GM12878 (cell line): Measurements from ENCODE around the gene ACACA. TPM values are rescaled to one million over a fixed set of nuclear protein-coding genes. Genes with fewer than 3 reads are reported as not detected.

ENCODE experiments used
- ATAC-seq: fragments of 200-7000 bp; cut with Tn5 transposase; 3 replicates; pipeline ENCODE4 v1.9.1; 2020; ENCODE audit warnings: mild to moderate bottlenecking, moderate library complexity
- BruUV-seq: library from RNA; stranded (reverse); fragments of 400-500 nt; replicated peaks from 2 replicates; lab custom pipeline; 2021; lab: Mats Ljungman, UMichigan
- CTCF ChIA-PET: fragments of 300-600 bp; sonication (Branson Sonifier 250); formaldehyde crosslinking; extraction: SDS; loops from one replicate; lab custom pipeline; 2021; ENCODE audit warnings: inconsistent platforms; lab: Yijun Ruan, JAX
- POLR2A ChIA-PET: fragments of 350-600 bp; formaldehyde crosslinking; extraction: SDS; loops from one replicate; lab custom pipeline; 2021; ENCODE audit warnings: inconsistent platforms; lab: Charles Lee
- RAD21 ChIA-PET: fragments of 300-600 bp; sonication (Branson Sonifier 250); formaldehyde crosslinking; loops from one replicate; lab custom pipeline; 2023; ENCODE audit warnings: antibody characterized with exemption; ENCODE audit not compliant: unreplicated experiment; lab: Charles Lee
- SMC1A ChIA-PET: fragments of 300-600 bp; sonication (Branson Sonifier 250); formaldehyde crosslinking; loops from one replicate; lab custom pipeline; 2023; ENCODE audit not compliant: unreplicated experiment, uncharacterized antibody; lab: Charles Lee
- DNase-seq: peaks from one replicate; pipeline ENCODE4 v3.0.0-alpha.2; 2011; ENCODE audit warnings: low read depth, low spot score
- FAIRE-seq: peaks from 3 replicates; lab custom pipeline; 2011; peaks lifted over from hg19 to GRCh38; lab: Jason Lieb, UNC
- H2AFZ ChIP-seq: 2 replicates; pipeline ENCODE4 v1.6.0; 2011; ENCODE audit warnings: low read depth, low read length, control low read depth; ENCODE audit not compliant: control insufficient read depth
- H3K27ac ChIP-seq: 2 replicates; pipeline ENCODE4 v1.5.1; 2011; ENCODE audit warnings: control low read depth; ENCODE audit not compliant: control insufficient read depth, insufficient read depth
- H3K27me3 ChIP-seq, 2 experiments: replicated peaks in 1 of 2; 2 replicates each; pipeline versions ENCODE4 v1.6.0 to v1.6.1; 2011; ENCODE audit warnings: low read length in 1 of 2; ENCODE audit not compliant: control insufficient read depth in 2 of 2, insufficient read depth in 2 of 2
- H3K36me3 ChIP-seq, 2 experiments: 2 replicates each; pipeline ENCODE4 v1.5.1; 2011; ENCODE audit warnings: low read length in 1 of 2; ENCODE audit not compliant: control insufficient read depth in 2 of 2, insufficient read depth in 2 of 2
- H3K4me1 ChIP-seq: 2 replicates; pipeline ENCODE4 v1.6.1; 2011; ENCODE audit warnings: mild to moderate bottlenecking, low read length, moderate library complexity, mixed read lengths; ENCODE audit not compliant: control insufficient read depth, insufficient read depth
- H3K4me2 ChIP-seq: 2 replicates; pipeline ENCODE4 v1.6.0; 2011; ENCODE audit warnings: control low read depth; ENCODE audit not compliant: control insufficient read depth, insufficient read depth
- H3K4me3 ChIP-seq: fragments of 200-600 bp; sonication (generic); 2 replicates; pipeline ENCODE4 v1.5.1; 2016
- H3K79me2 ChIP-seq: 2 replicates; pipeline ENCODE4 v1.6.0; 2011; ENCODE audit warnings: low read length; ENCODE audit not compliant: control insufficient read depth, insufficient read depth
- H3K9ac ChIP-seq: 2 replicates; pipeline ENCODE4 v1.8.0; 2011; ENCODE audit warnings: low read length, control low read depth, mixed read lengths; ENCODE audit not compliant: control insufficient read depth, insufficient read depth
- H3K9me3 ChIP-seq: replicated peaks from 3 replicates; pipeline ENCODE4 v1.5.1; 2011; ENCODE audit warnings: mild to moderate bottlenecking, low read length; ENCODE audit not compliant: control insufficient read depth, insufficient read depth
- H4K20me1 ChIP-seq: 2 replicates; pipeline ENCODE4 v1.6.0; 2011; ENCODE audit not compliant: control insufficient read depth, insufficient read depth
- ASH2L ChIP-seq: fragments of 300-600, 200-600 bp; sonication (generic); IDR thresholded peaks from 2 replicates; pipeline ENCODE4 v1.6.1; 2017; ENCODE audit warnings: low read depth, mild to moderate bottlenecking, borderline replicate concordance
- ATF7 ChIP-seq: fragments of 450-650 bp; IDR thresholded peaks from 2 replicates; pipeline ENCODE4 v1.6.1; 2016; ENCODE audit warnings: low read depth, mild to moderate bottlenecking
- CHD1 ChIP-seq: IDR thresholded peaks from 2 replicates; pipeline ENCODE4 v1.6.1; 2012; ENCODE audit warnings: low read depth, low read length, improper control_type of control experiment
- ESRRA ChIP-seq: IDR thresholded peaks from 2 replicates; pipeline ENCODE4 v1.6.1; 2012; ENCODE audit warnings: mild to moderate bottlenecking, low read length, improper control_type of control experiment
- GABPA ChIP-seq: IDR thresholded peaks from 2 replicates; pipeline ENCODE4 v1.6.1; 2014; ENCODE audit warnings: antibody characterized with exemption, low read depth, mild to moderate bottlenecking, inconsistent platforms
- MTA2 ChIP-seq: fragments of 450-650 bp; IDR thresholded peaks from 2 replicates; pipeline ENCODE4 v1.6.1; 2016; ENCODE audit warnings: low read depth, mild to moderate bottlenecking, moderate library complexity
- NFXL1 ChIP-seq: fragments of 450-650 bp; IDR thresholded peaks from 2 replicates; pipeline ENCODE4 v1.6.1; 2017; ENCODE audit warnings: antibody characterized with exemption, mild to moderate bottlenecking, borderline replicate concordance
- RFX5 ChIP-seq: IDR thresholded peaks from 2 replicates; pipeline ENCODE4 v1.6.1; 2011; ENCODE audit warnings: low read depth, low read length, improper control_type of control experiment
- SREBF1 ChIP-seq: IDR thresholded peaks from 2 replicates; pipeline ENCODE4 v1.6.1; 2012; ENCODE audit warnings: mild to moderate bottlenecking, low read length
- SUZ12 ChIP-seq: fragments of 200-600 bp; sonication (generic); IDR thresholded peaks from one replicate; pipeline ENCODE4 v1.6.1; 2018; ENCODE audit warnings: antibody characterized with exemption, mild to moderate bottlenecking; ENCODE audit not compliant: unreplicated experiment
- YY1 ChIP-seq: IDR thresholded peaks from 2 replicates; pipeline ENCODE4 v1.6.1; 2011; ENCODE audit warnings: low read depth, mild to moderate bottlenecking, low read length
- ZBTB40 ChIP-seq: fragments of 450-650 bp; IDR thresholded peaks from 2 replicates; pipeline ENCODE4 v1.6.1; 2016; ENCODE audit warnings: mild to moderate bottlenecking, moderate library complexity, borderline replicate concordance
- ZNF274 ChIP-seq: IDR thresholded peaks from one replicate; pipeline ENCODE4 v1.8.0; 2011; ENCODE audit not compliant: insufficient read length, insufficient read depth
- WGBS: methylation state at CpG from one replicate; pipeline ENCODE4 v1.1.6; 2016; ENCODE audit warnings: low lambda C conversion rate; ENCODE audit not compliant: insufficient replicate concordance, insufficient coverage; ENCODE audit errors: missing lambda C conversion rate; 5-methylcytosine and 5-hydroxymethylcytosine counted together
- in situ Hi-C: fragments of 300-500 bp; cut with MboI; formaldehyde crosslinking; loops from 9 replicates; pipeline ENCODE4 v1.14.3; 2018; ENCODE audit warnings: mixed read lengths
- intact Hi-C: fragments of 100-400 bp; cut with micrococcal nuclease; formaldehyde crosslinking; loops from one replicate; pipeline ENCODE4 v1.14.2; 2022; ENCODE audit not compliant: unreplicated experiment
- polyA plus RNA-seq, 11 experiments: library from polyadenylated mRNA; depleted of rRNA in 4 of 11; unstranded in 6 of 11; stranded (reverse) in 5 of 11; fragments of >200 nt; fragmentation: Nextera tagmentation in 4 of 11; fragmentation: Illumina TruSeq in 1 of 11; extraction: Ambion mirVana in 4 of 11; extraction: Trizol in 1 of 11; gene quantifications; 1 replicate in 1 of 11; 2 replicates in 10 of 11; pipeline versions ENCODE4 v1.2.1 to v1.2.3, GENCODE V29; 2011 to 2016; ENCODE audit warnings: inconsistent platforms in 2 of 11, missing spikeins in 2 of 11, low read depth in 1 of 11
- total RNA-seq, 4 experiments: library from RNA; depleted of rRNA in 3 of 4; stranded (reverse); fragments of >200 nt in 3 of 4; fragmentation: Illumina TruSeq in 1 of 4; extraction: Trizol in 1 of 4; gene quantifications; 2 replicates each; pipeline versions ENCODE4 v1.2.1 to v1.2.3, GENCODE V29; 2013 to 2021

Gene ACACA
- total and polyA plus RNA-seq, 10 of the 15 experiments (the other 5 are each of a cell fraction or from before 2014, with no cell fraction given): 12.9 to 74.2 (median 32.0) TPM

DNA sequence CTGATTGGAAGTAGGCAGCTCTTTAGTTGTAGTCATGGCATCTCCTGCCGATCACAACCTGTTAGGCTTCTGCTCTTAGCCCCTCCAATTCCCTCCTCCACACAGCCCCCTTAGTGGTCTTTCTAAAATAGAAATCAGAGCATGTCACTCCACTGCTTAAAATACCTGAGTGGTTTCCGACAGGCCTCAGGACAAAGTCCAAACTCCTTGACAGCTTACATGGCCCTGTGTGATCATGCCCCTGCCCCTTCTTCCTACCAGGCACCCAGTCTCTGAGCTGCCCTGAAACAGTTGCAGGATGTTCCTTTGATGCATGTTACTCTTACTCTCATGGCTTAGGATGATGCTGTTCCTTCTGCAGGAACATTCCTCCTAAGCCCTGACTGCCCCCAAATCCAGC, 310.6 kb downstream of the ACACA start:
- ChIA-PET POLR2A (no interaction called here), RAD21 (no interaction called here), SMC1A (no interaction called here), CTCF (no interaction called here)
- H3K27ac ChIP-seq: no peak overlapping the region
- no peak overlapping the region for H3K9ac ChIP-seq
- intact Hi-C loops (no loop called here), in situ Hi-C loops (no loop called here)
- DNase-seq (no peak), ATAC-seq (no peak), FAIRE-seq (no peak)
- 100% methylated on average over 2 of the region's 2 CpGs for WGBS
- H3K79me2 ChIP-seq: no peaks in the 10 kb centered on the region
- no peaks in the 10 kb centered on the region for H3K9me3 ChIP-seq
- H3K27me3 ChIP-seq: no peaks in the 10 kb centered on the region
- H3K4me2 ChIP-seq: no peak overlapping the region
- H4K20me1 ChIP-seq: no peaks in the 10 kb centered on the region
- no TSS peak for BruUV-seq
- H3K36me3 ChIP-seq: peaks cover 18 to 24% of the 10 kb centered on the region in 2 experiments
- H3K4me3 ChIP-seq: no peak overlapping the region
- no peaks in the 10 kb centered on the region for H3K4me1 ChIP-seq
- no peak overlapping the region for H2AFZ ChIP-seq
- TF ChIP-seq ASH2L (no peak), MTA2 (no peak), SUZ12 (no peak), ESRRA (no peak), RFX5 (no peak), ZBTB40 (no peak), NFXL1 (no peak), CHD1 (no peak), SREBF1 (no peak), GABPA (no peak), ZNF274 (no peak), ATF7 (no peak), YY1 (no peak)
